ENCODE results near the gene TMEM135.

Gene TMEM135

GRCh38 chr11:87372065-87372464 lies 334.3 kb downstream of the TMEM135 start:
- H3K36me3 ChIP-seq (ENCODE audit: insufficient read depth, low read length): no peaks in the 10 kb centered on the region
- no peak overlapping the region for H3K27ac ChIP-seq (ENCODE audit: low read depth, low read length)
- no peaks in the 10 kb centered on the region for H3K9me3 ChIP-seq (ENCODE audit: insufficient read depth, low read depth, low read length)
- H3K9ac ChIP-seq (ENCODE audit: low read depth, low read length): no peak overlapping the region
- H3K27me3 ChIP-seq (ENCODE audit: insufficient read depth, low read length): no peaks in the 10 kb centered on the region
- H3K4me3 ChIP-seq (ENCODE audit: low read length): no peak overlapping the region
- WGBS: 92% methylated on average over 3 of the region's 3 CpGs
- H3K4me1 ChIP-seq (ENCODE audit: insufficient read depth, low read length): peaks cover 29% of the 10 kb centered on the region
